ENCODE results near the gene KCNA5. TPM values are rescaled to one million over a fixed set of nuclear protein-coding genes. Genes with fewer than 3 reads are reported as not detected.

The KCNA5 gene
- not detected in 5 replicates for total RNA-seq (2022; extraction: Qiagen RNA extraction)

DNA sequence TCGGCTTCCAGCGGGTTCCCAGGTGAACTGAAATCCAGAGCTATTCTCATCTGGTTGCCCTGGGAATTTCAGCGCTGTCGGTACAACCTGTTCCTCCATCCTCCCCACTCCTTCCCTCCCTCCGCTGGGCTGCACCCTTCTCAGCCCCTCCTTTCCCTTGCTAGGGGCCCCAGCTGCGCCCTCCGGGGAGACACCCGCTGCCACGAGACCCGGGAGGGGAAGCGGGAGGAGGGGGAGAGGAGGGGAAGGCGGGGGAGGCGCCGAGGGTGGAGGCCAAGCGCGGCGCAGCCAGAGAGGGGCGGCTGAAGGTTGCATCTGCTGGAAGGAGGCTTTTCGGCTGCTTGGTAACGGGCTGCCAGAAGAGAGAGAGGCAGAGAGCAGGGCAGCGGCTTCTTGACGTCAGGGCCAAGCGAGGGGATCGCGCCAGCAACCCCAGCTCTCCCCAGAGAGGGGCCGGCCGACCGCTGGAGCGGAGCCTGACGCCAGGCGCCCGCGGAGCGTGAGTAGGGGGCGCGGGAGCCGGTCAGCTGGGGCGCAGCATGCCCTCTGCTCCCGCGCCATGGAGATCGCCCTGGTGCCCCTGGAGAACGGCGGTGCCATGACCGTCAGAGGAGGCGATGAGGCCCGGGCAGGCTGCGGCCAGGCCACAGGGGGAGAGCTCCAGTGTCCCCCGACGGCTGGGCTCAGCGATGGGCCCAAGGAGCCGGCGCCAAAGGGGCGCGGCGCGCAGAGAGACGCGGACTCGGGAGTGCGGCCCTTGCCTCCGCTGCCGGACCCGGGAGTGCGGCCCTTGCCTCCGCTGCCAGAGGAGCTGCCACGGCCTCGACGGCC lies at the start of gene KCNA5:
Gene KCNA5, plus strand, starts transcription at position 291 of the 831 bp plus-strand sequence. Its CDS starts 269 bp downstream, at position 560.

Other genes with a start within 250 kb of the KCNA5 start
- not detected in 5 replicates for gene KCNA1, start 134.0 kb upstream of the KCNA5 start, total RNA-seq (2022; extraction: Qiagen RNA extraction)